NCI-H2107 treated with DMSO at 0.1 percent for 48 hours (cell line): ENCODE measurements around the gene CENPX.
A peak's percentile ranks its signal among the peaks of the same experiment; 100 is the strongest.

ENCODE experiments used
- DNase-seq: peaks from one replicate; lab custom pipeline; 2025; ENCODE audit not compliant: unreplicated experiment; lab: John Stamatoyannopoulos, UW

The CENPX gene

GRCh38 chr17:81999976-82000802, 22.5 kb downstream of the CENPX start:
- DNase-seq: no peak

DNA sequence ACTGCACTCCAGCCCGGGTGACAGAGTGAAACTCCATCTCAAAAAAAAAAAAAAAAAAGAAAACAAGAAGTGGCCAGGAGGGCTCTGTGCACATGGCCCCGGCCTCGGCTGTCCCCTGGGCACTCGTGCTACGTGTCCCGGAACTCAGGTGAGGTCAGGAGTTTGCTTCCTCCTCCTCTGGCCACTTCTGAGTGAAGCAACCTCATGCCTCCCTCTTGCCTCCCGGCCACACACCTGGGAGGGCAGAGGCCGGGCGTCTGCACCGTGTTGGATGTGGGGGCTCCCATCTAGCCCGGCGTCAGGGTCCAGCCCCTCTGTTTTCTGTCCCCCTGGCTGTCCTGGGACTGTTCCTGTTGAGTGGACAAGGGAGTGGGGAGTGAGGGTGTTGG, 23.1 kb downstream of the CENPX start:
- DNase-seq: no peak

GRCh38 chr17:81998691-81999438, 23.8 kb downstream of the CENPX start:
- no peak for DNase-seq

- DNase-seq: no peak
These were observed 24.5 kb downstream of the CENPX start for GRCh38 chr17:81998212-81998611.

DNA sequence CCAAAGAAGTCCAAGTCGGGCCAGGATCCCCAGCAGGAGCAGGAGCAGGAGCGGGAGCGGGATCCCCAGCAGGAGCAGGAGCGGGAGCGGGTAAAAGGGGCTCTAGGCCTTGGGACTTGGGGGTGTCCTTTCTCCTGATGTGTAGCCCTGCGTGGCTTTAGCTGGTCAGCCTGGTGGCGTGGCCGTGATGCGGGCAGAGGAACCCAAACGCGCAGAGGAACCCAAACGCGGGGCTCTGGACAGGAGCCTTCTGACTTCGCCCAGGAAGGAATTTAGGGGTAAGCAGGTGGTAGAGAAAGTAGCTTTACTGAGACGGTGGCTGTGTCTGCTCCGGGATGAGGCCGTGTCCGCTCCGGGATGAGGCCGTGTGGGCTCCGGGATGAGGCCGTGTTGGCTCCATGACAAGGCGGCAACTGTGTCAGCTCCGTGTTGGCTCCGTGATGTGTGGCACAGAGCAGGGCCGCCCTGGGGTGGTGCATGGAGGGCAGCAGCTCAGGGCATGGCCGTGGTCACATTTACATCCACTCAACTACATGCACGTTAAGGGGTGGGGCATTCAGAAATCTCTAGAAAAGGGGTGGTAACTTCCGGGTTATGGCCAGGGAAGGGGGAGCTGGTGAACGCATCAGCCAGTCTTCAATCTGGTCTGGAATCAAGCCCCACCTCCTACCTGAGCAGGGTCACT, 25.8 kb downstream of the CENPX start:
- DNase-seq: no peak

DNA sequence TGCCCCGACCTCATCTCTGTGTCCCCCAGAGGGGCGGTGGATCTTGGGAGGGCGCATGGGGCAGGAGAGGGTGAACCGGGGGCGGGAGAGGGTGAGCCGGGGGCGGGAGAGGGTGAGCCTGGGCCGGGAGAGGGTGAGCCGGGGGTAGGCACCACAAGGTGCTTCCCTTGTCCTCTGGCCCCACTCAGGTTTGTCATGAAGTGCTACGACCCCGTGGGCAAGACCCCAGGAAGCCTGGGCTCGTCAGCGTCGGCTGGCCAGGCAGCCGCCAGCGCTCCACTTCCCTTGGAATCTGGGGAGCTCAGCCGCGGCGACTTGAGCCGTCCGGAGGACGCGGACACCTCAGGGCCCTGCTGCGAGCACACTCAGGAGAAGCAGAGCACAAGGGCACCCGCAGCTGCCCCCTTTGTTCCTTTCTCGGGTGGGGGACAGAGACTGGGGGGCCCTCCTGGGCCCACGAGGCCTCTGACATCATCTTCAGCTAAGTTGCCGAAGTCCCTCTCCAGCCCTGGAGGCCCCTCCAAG, 26.4 kb downstream of the CENPX start:
- no peak for DNase-seq

DNA sequence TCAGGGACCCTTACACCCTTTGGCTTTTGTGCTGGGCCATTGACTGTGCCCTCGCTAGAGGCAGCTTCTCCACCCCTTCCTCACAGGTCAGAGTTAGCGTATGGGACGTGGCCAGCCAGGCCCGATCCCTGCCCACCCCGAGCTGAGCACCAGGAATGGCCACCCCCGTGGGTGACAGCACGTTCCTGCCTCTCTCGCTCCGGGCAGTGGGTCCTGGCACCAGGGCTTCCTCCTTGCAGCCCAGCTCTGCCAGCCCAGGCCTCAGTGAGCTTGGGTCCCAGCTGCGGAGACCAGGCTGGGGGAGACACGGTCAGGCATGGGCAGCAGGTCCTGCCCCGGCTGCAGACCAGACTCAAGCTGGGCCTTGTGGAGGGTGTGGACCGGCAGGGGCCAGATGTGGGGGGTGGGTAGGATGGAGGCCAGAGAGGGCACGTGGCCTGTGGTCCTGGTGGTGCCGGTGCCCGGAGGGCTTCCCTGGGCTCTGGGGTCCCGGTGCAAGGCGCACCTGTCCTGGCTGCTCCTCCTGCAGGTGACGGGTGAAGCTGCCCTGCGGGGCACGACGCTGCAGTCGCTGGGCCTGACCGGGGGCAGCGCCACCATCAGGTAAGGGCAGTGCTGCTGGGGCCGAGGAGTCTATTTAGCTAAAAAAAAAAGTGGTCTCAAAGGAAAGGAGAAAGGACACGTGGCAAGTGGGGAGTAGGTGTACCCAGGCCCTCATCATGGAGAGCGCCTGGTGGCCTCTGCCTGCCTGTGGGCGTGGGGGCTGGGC, 27.0 kb downstream of the CENPX start:
- no peak for DNase-seq

DNA sequence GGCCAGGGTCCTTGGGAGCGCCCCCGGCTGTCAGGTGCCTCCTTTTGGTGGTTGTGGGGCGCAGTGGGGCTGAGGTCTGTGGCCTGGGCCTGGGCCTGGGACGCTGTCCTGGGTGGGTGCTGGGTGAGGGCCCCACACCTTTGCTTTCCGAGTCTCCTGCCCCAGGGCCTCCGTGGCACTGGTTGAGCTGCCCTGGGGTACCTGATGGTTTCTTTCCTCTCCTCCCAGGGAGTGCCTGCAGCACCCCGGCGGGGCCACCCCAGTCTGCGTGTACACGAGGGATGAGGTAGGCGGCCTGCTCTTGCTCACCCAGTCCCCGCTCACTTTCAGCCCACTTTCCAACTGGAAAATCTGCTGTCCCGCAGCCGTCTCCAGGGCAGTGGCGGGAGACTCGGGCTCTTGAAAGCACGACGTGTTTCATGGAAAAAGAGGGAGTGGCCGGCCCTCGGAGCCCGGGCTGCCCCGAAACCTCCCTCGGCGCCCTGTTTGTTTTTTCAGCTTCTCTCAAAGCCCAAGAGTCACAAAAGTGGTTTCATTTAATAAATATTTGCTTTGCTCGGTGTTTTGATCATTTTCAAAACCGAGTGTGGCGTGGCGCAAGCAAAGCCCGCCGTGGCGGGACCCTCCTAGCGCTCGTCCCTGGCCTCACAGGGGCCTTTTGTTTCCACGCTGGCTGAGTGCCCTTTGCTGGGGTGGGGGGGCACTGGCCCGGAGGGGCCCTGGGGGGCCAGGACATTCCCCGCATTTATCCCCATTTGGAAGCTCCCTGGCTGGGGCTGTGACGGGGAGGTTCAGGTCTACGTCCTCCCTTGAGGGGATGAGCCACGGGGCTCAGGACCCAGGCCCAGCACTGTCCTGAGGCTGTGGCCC, 27.9 kb downstream of the CENPX start:
- DNase-seq: no peak

DNA sequence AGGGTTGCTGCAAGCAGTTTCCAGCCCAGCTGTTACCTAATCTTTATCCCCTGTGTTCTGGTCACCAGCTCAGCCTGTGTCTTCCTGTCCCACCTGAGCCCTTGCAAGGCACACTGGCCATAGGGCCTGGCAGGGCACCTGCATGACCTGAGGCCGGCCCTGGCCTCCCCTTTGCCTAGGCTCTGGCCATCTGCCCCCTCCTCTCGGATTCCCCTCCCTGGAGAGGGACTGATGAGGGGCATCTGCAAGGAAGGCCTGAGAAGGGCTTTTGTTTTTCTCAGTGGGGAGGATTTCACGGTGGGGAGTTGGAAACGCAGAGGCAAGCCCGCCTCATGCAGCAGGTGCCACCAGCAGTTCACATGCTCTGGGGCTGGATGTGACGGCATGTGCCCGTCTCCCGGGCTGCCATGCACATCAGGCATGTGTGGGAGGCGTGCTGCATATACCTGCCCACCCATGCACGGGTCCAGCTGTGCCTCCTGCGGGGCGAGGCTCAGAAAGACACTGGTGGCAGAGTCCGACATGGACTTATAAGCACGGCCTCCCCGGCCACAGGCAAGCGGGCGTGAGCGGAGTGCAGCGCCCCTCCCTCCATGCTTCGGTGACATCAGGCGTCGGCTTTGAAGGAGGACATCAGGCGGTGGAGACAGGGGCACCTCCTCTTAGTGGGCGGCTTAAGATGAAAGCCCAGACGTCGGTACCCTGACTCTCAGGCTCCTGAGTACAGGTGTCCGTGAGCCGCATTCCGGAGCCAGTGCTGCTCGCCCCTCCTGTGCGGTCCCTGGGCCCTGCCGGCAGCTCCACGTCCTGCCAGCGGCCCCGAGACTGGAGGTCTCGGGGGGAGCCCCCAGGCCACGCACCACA, 28.7 kb downstream of the CENPX start:
- DNase-seq: no peak

- DNase-seq: no peak
These were observed 30.2 kb downstream of the CENPX start for GRCh38 chr17:81992306-81993102.

GRCh38 chr17:81991684-81992305, 30.9 kb downstream of the CENPX start:
- peak; percentile 66 for DNase-seq

DNA sequence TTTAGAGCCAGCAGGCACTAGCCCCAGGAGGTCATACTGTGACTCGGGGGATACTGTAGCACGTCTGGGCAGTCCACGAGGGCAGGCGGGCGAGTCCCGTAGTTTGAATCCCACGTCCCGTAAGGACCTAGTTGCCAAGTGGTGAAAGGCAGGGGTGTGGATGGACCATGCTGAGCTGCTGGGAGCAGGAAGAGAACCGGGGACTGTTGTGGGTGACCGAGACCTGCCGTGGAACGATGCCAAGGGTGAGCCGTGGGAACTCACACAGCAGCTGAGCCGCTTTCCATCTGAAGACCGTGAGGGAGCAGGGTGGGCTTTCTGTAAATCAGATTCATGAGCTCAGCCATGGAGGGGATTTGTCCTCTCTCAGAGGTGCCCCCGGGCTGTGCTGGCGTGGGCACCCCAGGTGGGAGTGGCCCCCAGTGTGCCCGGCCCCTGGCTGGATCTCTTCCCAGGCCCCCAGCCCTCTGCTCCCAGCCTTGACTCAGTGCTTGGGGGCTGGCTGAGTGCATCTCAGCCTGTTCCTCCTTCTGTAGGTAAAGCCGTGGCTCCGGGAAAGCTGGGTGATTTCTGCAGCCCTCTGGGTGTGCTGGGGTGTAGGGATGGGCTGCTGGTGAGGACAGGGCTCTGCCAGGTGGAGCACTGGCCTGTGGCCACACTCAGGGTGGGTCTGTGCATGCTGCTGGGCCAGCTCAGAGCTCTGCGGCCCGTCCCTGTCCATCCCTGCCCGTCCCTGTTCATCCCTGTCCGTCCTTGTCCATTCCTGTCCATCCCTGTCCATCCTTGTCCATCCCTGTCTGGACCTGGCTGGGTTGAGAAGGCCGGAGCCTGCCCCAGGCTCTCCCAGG, 31.6 kb downstream of the CENPX start:
- DNase-seq: no peak

GRCh38 chr17:81987161-81987770, 35.4 kb downstream of the CENPX start:
- no peak for DNase-seq

DNA sequence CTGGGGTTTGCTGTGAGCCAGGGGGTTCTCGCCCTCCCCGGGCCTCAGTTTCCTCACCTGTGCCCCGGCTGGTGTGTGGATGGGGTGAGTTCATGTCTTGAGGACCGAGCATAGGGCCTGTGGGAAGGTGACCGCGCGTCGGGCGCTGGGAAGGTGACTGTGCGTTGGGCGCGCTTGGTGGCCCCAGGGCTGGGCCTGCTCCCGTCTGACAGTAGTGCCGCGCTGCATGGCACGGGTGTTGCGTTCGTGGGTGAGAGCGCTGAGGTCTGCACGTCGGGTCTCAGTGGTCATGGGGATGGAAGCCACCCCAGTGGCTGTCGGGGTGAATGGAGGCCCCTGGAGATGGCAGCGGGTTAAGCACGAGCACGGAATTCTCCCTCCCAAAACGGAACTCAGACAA, 36.1 kb downstream of the CENPX start:
- no peak for DNase-seq

GRCh38 chr17:81984773-81985410, 37.8 kb downstream of the CENPX start:
- DNase-seq: no peak
